ENCODE results near the gene HELB.

The HELB gene

GRCh38 chr12:66301944-66302826, at the start of gene HELB:
TSS of gene HELB (plus strand) at chr12:66302493. CDS start at chr12:66302604, 111 bp downstream.
- peak; percentile 94 to 98 for DNase-seq (ENCODE audit: low read depth in 2 of 2)

DNA sequence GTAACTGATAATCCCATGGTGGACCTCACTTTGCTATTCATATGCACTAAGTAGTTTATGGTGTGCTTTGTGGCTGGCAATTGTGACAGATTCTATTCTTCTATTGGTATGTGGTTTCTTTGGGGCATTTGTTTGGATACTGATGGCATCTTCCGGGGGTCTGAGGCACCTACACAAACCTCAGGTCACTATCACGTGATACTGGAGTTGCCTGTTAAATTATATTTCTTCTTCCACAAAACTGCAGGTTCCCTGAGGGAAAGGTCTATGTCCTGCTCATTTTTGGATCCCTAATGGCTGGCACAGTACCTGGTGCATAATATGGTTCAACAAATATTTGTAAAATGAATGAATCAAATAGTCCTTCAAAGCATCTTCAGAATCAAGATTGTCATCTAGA, 49.5 kb upstream of the HELB start:
- DNase-seq (ENCODE audit: low read depth in 2 of 2): no peak

DNA sequence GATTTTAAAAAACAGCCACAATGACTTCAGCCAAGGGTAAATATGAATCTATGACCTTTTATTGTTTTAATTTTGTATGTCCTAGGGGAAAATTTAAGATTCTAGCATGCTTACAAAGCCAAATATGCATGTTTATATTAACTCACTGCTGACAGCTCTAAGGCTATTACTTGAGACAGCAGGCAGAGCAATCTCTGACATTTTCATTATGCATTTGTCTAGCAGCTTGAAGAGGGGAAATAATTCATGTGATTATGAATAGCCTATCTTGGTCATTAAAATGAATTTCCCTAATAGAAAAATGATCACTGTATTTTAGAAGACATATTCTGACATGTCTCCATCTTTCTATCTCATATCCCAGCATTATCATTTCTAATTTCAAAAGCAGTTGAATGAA, 46.6 kb upstream of the HELB start:
- DNase-seq (ENCODE audit: low read depth in 2 of 2): no peak

GRCh38 chr12:66258011-66258410, 44.3 kb upstream of the HELB start:
- DNase-seq (ENCODE audit: low read depth in 2 of 2): no peak

GRCh38 chr12:66262737-66263136, 39.6 kb upstream of the HELB start:
- no peak for DNase-seq (ENCODE audit: low read depth in 2 of 2)

DNA sequence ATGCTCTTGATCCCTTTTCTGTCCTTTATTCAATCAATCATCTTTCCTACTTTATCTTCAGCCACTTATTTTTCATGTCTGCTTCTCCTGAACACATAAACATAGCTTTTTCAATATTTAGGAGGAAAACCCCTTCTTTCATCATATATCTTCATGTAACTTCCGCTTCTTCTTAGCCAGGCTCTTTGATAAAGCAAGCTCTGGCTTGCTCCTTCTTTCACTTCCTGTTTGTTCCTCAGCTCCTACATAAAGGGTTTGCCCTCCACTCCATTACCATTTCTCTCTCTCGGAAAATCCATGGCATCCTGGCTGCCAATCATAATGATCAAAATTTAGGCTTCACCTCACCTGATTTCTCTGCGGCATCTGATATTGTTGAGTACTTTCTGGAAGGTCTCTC, 33.7 kb upstream of the HELB start:
- no peak for DNase-seq (ENCODE audit: low read depth in 2 of 2)

DNA sequence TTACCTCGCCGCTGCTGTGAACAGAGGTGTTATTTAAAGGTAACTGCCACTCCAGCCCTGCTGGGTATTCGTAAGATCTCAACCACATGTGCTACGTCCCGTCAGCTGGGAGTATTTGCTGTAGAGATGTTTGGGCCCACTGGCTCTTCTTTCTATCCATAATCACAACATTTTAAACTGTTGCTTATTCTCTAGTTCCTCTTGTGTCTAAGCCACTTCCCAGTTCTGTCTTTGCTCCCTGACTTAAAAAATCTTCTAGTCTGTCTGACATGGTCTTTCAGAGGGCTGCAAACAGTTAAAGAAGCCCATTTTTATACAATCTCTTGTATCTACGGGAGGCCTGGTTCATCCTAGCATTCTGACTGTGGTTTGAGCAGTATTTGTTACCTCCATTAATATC, 33.2 kb upstream of the HELB start:
- no peak for DNase-seq (ENCODE audit: low read depth in 2 of 2)

- no peak for DNase-seq (ENCODE audit: low read depth in 2 of 2)
Measured at GRCh38 chr12:66269757-66270383, 32.4 kb upstream of the HELB start.

DNA sequence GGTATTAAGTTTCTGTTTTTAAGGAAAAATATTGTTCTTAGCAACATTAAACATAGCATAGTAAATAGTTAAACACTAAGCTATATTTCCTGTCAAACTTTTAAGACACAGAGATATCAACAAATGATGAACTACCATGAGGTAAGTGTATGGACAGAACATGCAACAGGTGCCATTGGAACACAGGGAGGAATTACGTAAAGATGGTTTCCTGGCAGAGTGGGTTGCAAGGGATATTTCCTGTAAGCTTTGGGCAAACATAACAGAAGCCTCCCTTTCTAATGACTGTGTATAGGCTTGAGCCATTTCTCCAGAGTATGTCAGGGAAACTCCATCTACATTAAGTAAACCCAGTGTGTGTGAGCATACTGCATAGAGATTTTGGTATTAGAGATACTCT, 31.7 kb upstream of the HELB start:
- no peak for DNase-seq (ENCODE audit: low read depth in 2 of 2)

DNA sequence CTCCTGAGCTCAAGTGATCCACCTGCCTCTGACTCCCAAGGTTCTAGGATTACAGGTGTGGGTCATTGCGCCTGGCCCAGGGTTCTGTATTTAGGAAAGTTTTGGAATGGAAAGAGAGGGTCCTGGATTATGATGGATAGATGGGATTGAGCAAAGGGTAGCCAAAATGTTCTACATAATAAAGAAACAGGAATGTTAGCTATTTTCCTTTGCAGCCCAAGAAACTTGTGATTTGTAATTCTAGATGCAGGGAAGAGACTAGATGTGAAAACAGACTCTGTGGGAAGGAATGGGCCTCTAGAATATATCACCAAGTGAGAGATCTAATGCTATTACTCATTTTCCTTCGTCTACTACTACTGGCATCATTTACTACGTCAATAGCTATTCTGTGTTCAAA, 29.6 kb upstream of the HELB start:
- no peak for DNase-seq (ENCODE audit: low read depth in 2 of 2)

DNA sequence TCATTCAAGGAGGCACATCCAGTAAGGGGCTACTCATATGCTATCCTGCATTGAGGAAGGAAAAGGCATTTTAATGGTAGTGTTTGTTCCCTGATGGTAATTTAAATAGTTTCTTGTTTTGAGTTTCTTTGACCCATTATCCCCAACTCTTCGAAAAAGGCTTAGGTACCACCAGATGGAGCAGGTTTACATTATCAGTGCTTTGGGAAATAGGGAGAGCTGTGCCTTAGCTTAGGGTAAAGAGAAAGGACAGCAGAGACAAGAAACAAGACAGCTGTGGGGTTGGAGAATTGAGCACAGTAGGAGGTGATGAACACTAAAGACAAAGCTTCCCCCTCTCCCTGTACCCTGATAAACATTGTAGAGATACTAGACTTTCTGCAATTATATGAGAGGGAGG, 29.1 kb upstream of the HELB start:
- DNase-seq (ENCODE audit: low read depth in 2 of 2): no peak

GRCh38 chr12:66275040-66275439, 27.3 kb upstream of the HELB start:
- DNase-seq (ENCODE audit: low read depth in 2 of 2): no peak

DNA sequence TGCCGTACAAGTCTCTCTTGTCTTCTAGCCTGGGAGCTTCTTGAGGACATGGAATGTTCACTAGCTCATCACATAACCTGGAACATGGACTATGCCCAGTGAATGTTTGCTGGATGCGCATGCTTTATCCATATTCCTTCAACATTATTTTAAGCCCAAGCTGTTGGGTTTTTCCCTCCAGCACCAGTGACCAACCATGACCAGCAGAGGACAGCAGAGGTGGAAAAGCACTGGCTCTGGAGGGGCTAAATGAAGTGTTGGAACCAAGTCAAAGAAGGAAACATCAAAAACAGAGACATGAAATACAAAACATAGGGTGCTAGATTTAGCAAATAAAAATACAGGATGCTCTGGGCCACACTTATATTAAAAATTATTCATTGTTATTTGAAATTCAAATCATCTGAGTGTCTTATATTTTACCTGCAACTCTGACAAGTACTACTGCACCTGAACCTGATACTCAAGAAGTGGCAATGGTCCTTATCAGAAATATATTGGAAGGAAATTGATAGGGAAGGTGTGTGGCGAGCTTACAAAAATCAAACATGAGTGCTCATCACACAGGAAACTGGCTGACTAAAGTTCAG, 23.1 kb upstream of the HELB start:
- DNase-seq (ENCODE audit: low read depth in 2 of 2): peak in 1 of 2 donors; percentile 14

DNA sequence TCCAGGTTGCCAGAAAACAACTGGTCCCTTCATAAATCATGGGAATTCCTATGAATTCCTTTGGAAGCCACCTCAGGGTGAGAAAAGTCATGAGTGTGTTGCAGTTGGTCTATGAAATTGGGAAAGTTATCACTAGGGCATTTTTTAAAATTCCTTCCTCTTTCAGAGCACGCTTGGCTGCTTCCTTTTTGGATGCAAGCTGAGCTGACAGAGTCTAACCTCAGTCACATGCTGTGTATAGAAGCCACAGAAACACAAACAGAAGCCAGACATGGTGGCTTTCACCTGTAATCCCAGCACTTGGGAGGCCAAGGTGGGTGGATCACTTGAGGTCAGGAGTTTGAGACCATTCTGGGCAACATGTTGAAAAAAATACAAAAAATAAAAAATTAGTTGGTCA, 21.7 kb upstream of the HELB start:
- no peak for DNase-seq (ENCODE audit: low read depth in 2 of 2)

DNA sequence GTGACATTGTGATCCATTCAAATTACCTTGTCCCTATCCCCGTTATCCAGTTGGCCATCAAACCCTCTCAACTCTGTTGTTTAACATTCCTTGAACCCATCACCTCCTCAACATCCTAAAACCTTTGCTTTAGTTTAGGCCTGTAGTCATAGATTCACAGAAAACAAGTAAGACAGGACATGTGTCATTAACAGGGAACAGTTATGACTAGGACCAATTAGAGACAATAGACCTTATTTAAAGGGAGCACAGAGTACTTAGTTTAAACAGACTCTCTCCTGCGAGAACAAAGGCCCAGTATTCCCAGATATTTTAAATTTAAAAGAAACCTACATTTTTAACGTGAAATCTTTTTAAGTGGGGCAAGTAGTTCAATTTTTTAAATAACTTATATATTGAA, 20.0 kb upstream of the HELB start:
- no peak for DNase-seq (ENCODE audit: low read depth in 2 of 2)

GRCh38 chr12:66287275-66287674, 15.0 kb upstream of the HELB start:
- DNase-seq (ENCODE audit: low read depth in 2 of 2): no peak

DNA sequence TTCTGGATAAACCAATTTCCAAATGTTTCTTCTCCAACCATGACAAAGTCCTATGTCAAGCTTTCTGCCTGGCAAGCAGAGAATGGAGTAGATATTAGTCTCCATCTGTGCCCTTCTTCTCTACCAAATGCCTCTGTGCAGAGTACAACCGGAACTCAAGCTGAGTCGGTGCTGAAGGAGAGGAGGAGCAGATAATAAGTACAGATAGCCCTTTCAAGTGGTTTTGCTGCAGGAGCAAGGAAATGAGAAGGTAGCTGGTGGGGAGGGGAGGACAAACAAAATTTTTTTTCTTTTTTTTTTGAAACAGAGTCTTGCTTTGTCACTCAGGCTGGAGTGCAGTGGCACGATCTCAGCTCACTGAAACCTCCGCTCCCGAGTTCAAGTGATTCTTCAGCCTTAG, 14.2 kb upstream of the HELB start:
- DNase-seq (ENCODE audit: low read depth in 2 of 2): peak in 1 of 2 donors; percentile 20

DNA sequence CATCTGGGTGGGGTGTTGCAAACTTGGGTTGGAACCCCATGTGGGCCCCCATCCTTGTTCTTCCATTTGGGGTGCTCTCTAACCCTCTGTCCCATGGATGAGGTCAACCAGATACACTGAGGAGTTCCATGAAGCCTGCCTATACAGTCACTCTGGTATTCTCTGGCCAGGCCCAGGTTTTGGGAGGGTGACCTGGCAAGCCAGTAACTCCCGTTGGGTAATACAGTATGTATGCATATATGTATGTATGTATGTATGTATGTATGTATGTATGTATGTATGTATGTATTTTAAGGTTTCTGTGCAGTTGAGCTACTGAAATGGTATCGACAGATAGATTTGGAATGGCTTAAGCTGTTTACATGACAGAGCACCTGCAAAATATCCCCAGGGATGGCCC, 12.8 kb upstream of the HELB start:
- no peak for DNase-seq (ENCODE audit: low read depth in 2 of 2)

- DNase-seq (ENCODE audit: low read depth in 2 of 2): no peak
Measured at GRCh38 chr12:66290716-66291200, 11.5 kb upstream of the HELB start.

DNA sequence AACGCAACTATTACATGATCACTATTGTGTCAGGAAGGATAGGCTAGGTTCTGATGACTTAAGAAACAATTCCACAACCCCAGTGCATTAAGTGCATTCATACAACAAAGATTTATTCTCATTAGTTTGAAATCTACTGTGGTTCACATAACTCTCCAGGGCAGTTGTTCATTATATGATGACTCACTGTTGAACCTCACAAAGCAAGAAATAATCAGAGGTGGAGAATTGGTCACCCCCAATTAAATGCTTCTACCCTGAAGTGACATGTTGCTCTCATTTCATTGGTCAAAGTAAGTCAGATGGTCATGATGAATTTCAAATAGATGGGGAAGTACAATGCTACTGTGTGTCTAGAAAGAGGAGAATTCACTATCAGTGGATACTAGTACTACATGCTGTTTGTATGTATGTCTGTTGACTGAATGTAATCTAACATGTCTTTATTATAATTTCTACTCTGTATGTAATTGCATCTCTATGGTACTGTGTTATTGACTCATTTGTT, 6.1 kb upstream of the HELB start:
- DNase-seq (ENCODE audit: low read depth in 2 of 2): no peak

DNA sequence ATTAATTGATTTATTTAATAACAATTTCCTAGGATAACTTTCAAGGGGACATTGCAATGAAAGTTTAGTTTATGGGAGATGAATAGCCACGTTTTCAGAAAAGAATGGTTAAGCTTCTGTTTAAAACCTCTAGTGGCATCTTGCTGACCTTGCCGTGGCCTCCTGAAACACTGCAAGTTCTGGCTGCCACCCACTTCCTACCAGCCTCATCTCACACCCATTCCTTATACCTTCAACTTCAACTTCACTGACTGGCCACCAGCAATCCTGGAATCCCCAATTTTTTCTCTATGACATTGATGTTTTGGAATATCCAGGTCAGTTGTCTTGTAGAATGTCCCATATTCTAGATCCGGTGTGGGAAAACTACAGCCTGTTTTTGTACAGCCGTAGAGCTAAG, 5.2 kb upstream of the HELB start:
- DNase-seq (ENCODE audit: low read depth in 2 of 2): no peak

- DNase-seq (ENCODE audit: low read depth in 2 of 2): no peak
Measured at GRCh38 chr12:66297923-66298322, 4.4 kb upstream of the HELB start.

DNA sequence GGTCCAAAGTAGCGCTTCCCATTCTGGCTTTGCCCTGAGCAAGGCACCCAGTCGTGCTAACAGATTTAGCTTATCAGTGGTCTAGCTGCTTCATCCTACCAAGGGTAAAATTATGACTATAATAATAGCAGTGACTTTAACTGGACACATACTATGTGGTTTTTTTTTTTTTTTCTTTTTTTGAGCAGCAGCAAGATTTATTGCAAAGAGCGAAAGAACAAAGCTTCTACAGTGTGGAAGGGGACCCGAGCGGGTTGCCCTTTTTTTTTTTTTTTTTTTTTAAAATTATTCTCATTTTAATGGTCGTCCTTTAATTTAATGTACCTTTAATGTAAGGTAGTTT, 505 bp downstream of the HELB start:
- DNase-seq (ENCODE audit: low read depth in 2 of 2): no peak

Measured in stimulated activated CD8-positive, alpha-beta memory T cell treated with anti-CD3 and anti-CD28 coated beads, Interleukin-7, amount 100 ng/mL, for 1 hour (primary cell).